ENCODE results near the gene SLC25A21.

GRCh38 chr14:36916668-36917067 lies 255.7 kb downstream of the SLC25A21 start:
- TF ChIP-seq PATZ1 (CRISPR knock-in tag; IDR thresholded peaks at IDR 0.05; ENCODE audit: borderline replicate concordance) = no peak
- no peak for TF ChIP-seq CSRNP3 (CRISPR knock-in tag; IDR thresholded peaks at IDR 0.05)
- no peak for TF ChIP-seq SNAI2 (CRISPR knock-in tag; IDR thresholded peaks at IDR 0.05)
- no peak for TF ChIP-seq CREB5 (CRISPR knock-in tag; IDR thresholded peaks at IDR 0.05; ENCODE audit: low read depth)
- no peak for TF ChIP-seq ZFP30 (CRISPR knock-in tag; IDR thresholded peaks at IDR 0.05)
- no peak for TF ChIP-seq ARNTL (CRISPR knock-in tag; IDR thresholded peaks at IDR 0.05; ENCODE audit: borderline replicate concordance, low read depth)
- TF ChIP-seq RARB (CRISPR knock-in tag; IDR thresholded peaks at IDR 0.05) = no peak
- TF ChIP-seq CSDC2 (CRISPR knock-in tag; IDR thresholded peaks at IDR 0.05) = no peak
- TF ChIP-seq ZNF565 (CRISPR knock-in tag; conservative IDR thresholded peaks at IDR 0.05; ENCODE audit: low read depth) = no peak
- no peak for TF ChIP-seq ZFP3 (CRISPR knock-in tag; IDR thresholded peaks at IDR 0.05)
- TF ChIP-seq PPARA (CRISPR knock-in tag; IDR thresholded peaks at IDR 0.05; ENCODE audit: borderline replicate concordance) = no peak
- TF ChIP-seq BACH2 (CRISPR knock-in tag; IDR thresholded peaks at IDR 0.05; ENCODE audit: borderline replicate concordance) = no peak
- TF ChIP-seq OSR1 (CRISPR knock-in tag; IDR thresholded peaks at IDR 0.05) = no peak
